Measurements from ENCODE around the gene CFAP119.

Gene CFAP119

DNA sequence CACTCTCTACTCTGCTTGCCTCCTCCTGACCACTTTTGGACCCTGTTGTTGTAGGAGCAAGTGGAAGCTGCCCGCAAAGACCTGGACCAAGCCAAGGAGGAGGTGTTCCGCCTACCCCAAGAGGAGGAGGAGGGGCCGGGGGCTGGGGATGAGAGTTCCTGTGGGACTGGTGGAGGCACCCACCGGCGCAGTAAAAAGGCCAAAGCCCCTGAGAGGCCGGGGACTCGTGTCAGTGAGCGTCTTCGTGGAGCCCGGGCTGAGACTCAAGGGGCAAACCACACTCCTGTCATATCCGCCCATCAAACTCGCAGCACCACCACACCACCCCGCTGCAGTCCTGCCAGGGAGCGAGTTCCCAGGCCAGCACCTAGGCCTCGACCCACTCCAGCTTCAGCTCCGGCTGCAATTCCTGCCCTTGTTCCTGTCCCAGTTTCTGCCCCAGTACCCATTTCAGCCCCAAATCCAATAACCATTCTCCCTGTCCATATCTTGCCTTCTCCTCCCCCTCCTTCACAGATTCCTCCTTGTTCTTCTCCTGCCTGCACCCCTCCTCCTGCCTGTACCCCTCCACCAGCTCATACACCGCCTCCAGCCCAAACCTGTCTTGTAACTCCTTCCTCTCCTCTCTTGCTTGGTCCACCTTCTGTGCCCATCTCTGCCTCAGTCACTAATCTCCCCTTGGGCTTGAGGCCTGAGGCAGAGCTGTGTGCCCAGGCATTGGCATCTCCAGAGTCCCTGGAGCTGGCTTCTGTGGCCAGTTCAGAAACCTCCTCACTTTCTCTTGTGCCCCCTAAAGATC lies 24.7 kb downstream of the CFAP119 start:
- no peak overlapping the region for H3K4me3 ChIP-seq (ENCODE audit: low read length)
- H3K36me3 ChIP-seq (ENCODE audit: insufficient read depth, low read length): peaks cover 80% of the 10 kb centered on the region
- no peaks in the 10 kb centered on the region for H3K4me1 ChIP-seq (ENCODE audit: insufficient read depth, low read length)
- H3K27me3 ChIP-seq (ENCODE audit: insufficient read depth, low read length): no peaks in the 10 kb centered on the region
- H2AFZ ChIP-seq (ENCODE audit: low read depth, low read length): no peak overlapping the region
- no peaks in the 10 kb centered on the region for H3K9me3 ChIP-seq (ENCODE audit: low read length)

DNA sequence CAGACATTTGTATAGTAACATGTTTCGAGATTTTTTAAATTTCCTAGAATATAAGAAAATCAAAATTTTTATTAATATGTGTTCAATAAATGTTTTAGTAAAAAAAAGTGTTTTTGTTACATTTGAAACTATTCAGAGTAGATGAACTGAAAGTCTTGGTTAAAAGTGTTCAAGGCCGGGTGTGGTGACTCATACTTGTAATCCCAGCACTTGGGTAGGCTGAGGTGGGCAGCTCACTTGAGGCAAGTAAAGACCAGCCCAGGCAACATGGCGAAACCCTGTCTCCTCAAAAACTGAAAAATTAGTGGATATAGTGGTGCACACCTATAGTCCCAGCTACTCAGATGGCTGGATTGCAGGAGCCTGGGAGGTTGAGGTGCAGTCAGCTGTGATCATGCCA lies 30.5 kb downstream of the CFAP119 start:
- H3K4me1 ChIP-seq (ENCODE audit: insufficient read depth, low read length): no peaks in the 10 kb centered on the region
- H3K27me3 ChIP-seq (ENCODE audit: insufficient read depth, low read length): no peaks in the 10 kb centered on the region
- peaks cover 83% of the 10 kb centered on the region for H3K36me3 ChIP-seq (ENCODE audit: insufficient read depth, low read length)
- H3K9me3 ChIP-seq (ENCODE audit: low read length): no peaks in the 10 kb centered on the region
- no peak overlapping the region for H2AFZ ChIP-seq (ENCODE audit: low read depth, low read length)
- H3K4me3 ChIP-seq (ENCODE audit: low read length): no peak overlapping the region

DNA sequence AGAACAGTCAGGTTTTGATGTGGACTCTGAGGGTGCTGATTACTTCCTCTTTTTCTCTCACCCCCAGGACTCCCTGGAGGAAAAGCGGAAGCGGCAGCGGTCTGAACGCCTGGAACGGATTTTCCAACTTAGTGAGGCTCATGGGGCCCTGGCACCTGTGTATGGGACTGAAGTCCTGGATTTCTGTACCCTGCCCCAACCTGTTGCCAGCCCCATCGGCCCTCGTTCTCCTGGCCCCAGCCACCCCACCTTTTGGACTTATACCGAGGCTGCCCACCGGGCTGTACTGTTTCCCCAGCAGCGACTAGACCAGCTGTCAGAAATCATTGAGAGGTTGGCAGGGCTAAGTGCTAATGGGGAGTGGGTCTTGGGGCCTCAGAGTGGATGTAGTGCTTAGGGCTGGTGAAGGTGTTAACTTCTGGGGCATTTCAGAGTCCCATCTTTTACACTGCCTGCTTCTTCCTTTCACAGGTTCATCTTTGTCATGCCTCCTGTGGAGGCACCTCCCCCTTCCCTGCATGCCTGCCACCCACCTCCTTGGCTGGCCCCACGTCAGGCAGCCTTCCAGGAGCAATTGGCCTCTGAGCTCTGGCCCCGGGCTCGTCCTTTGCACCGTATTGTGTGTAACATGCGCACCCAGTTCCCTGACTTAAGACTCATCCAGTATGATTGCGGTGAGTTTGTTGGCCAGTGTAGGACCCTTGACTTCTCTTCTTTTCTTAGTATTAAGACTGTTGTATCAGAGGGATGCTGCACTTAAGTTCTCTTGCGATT lies 32.8 kb downstream of the CFAP119 start:
- Histone ChIP-seq H3K4me1 (ENCODE audit: insufficient read depth, low read length) (no peaks in the 10 kb centered on the region), H3K27me3 (ENCODE audit: insufficient read depth, low read length) (no peaks in the 10 kb centered on the region), H3K4me3 (ENCODE audit: low read length) (no peak overlapping the region), H3K36me3 (ENCODE audit: insufficient read depth, low read length) (peaks cover 88% of the 10 kb centered on the region), H2AFZ (ENCODE audit: low read depth, low read length) (no peak overlapping the region), H3K9me3 (ENCODE audit: low read length) (no peaks in the 10 kb centered on the region)

DNA sequence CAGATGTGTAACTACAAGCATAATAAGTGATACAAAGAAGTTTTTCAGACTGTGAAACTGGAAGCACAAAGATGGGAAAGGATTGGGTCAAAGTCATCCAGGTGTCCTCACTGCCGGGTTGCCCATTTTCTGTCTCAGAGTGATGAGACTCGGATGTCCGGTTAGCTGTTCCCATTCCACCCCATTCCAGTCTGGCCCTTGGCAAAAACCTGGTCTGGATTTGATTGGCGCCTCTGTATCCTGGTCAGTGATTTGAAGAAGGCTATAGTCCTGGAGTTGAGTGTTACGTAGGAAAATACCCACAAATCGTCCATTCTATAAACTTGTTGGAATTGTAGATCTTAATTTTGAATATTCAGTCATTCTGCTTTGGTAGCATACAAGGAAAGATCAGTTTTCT lies 33.5 kb downstream of the CFAP119 start:
- no peak overlapping the region for H3K4me3 ChIP-seq (ENCODE audit: low read length)
- no peaks in the 10 kb centered on the region for H3K27me3 ChIP-seq (ENCODE audit: insufficient read depth, low read length)
- no peaks in the 10 kb centered on the region for H3K9me3 ChIP-seq (ENCODE audit: low read length)
- H3K36me3 ChIP-seq (ENCODE audit: insufficient read depth, low read length): peaks cover 89% of the 10 kb centered on the region
- no peak overlapping the region for H2AFZ ChIP-seq (ENCODE audit: low read depth, low read length)
- no peaks in the 10 kb centered on the region for H3K4me1 ChIP-seq (ENCODE audit: insufficient read depth, low read length)

DNA sequence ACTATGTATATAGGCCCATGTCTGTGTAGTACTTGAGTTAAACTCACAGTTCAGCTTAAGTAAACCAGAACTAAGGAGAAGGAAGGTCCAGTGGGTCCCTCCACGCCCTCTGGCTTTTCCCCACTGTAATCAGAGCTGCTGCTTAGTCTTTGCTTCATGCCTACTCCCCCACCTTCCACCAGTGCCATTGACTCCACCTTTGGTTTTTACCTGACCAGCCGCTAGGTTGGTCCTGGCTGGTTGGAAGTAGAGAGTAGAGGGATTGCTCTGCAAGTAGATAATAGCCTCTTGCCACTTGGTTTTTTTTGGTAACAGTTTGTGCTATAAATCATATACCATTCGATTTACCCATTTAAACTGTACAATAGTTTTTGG lies 36.5 kb downstream of the CFAP119 start:
- Histone ChIP-seq H3K4me1 (ENCODE audit: insufficient read depth, low read length) (no peaks in the 10 kb centered on the region), H3K27me3 (ENCODE audit: insufficient read depth, low read length) (no peaks in the 10 kb centered on the region), H2AFZ (ENCODE audit: low read depth, low read length) (no peak overlapping the region), H3K9me3 (ENCODE audit: low read length) (no peaks in the 10 kb centered on the region), H3K36me3 (ENCODE audit: insufficient read depth, low read length) (peaks cover 92% of the 10 kb centered on the region), H3K4me3 (ENCODE audit: low read length) (no peak overlapping the region)

DNA sequence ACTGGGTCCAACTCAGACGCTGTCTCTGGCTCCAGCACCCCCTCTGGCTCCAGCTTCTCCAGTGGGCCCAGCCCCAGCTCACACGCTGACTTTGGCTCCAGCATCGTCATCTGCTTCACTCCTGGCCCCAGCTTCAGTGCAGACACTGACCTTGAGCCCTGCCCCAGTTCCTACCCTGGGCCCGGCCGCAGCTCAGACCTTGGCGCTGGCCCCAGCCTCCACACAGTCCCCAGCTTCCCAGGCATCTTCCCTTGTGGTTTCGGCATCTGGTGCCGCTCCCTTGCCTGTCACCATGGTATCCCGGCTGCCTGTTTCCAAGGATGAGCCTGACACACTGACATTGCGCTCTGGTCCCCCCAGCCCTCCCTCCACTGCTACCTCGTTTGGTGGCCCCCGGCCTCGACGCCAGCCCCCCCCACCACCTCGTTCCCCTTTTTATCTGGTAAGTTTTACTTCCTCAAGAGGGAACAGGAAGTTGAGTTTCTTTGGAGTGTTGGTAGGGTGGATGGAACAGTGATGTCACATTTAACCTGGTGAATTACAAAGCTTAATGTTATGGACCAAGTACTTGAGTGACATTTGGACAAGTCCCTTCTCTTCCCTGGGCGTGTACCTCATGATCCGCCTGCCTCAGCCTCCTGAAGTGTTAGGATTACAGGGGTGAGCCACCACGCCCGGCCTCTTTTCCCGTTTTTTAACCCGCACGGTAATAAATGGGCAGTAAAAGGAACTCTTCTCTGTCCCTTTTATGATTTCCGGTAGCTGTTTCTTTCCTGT lies 37.0 kb downstream of the CFAP119 start:
- Histone ChIP-seq H3K36me3 (ENCODE audit: insufficient read depth, low read length) (peaks cover 94% of the 10 kb centered on the region), H2AFZ (ENCODE audit: low read depth, low read length) (no peak overlapping the region), H3K27me3 (ENCODE audit: insufficient read depth, low read length) (no peaks in the 10 kb centered on the region)

DNA sequence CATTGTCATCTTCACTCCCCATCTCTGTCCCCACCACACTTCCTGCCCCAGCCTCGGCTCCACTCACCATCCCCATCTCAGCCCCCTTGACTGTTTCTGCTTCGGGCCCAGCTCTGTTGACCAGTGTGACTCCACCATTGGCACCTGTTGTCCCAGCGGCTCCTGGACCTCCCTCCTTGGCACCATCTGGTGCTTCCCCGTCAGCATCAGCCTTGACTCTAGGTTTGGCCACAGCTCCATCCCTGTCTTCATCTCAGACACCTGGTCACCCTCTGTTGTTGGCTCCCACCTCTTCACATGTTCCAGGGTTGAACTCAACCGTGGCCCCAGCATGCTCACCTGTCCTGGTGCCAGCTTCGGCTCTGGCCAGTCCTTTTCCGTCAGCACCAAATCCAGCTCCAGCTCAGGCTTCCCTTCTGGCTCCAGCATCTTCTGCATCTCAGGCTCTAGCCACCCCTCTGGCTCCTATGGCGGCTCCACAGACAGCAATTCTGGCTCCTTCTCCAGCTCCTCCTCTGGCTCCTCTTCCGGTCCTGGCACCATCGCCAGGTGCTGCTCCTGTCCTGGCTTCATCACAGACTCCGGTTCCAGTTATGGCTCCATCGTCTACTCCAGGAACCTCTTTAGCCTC lies 38.0 kb downstream of the CFAP119 start:
- no peak overlapping the region for H2AFZ ChIP-seq (ENCODE audit: low read depth, low read length)
- no peak overlapping the region for H3K4me3 ChIP-seq (ENCODE audit: low read length)
- no peaks in the 10 kb centered on the region for H3K27me3 ChIP-seq (ENCODE audit: insufficient read depth, low read length)
- H3K4me1 ChIP-seq (ENCODE audit: insufficient read depth, low read length): no peaks in the 10 kb centered on the region
- no peaks in the 10 kb centered on the region for H3K9me3 ChIP-seq (ENCODE audit: low read length)
- peaks cover 90% of the 10 kb centered on the region for H3K36me3 ChIP-seq (ENCODE audit: insufficient read depth, low read length)

More for the DNA sequence above, 37.0 kb downstream of the CFAP119 start:
- no peaks in the 10 kb centered on the region for H3K9me3 ChIP-seq (ENCODE audit: low read length)
- no peaks in the 10 kb centered on the region for H3K4me1 ChIP-seq (ENCODE audit: insufficient read depth, low read length)
- H3K4me3 ChIP-seq (ENCODE audit: low read length): no peak overlapping the region

DNA sequence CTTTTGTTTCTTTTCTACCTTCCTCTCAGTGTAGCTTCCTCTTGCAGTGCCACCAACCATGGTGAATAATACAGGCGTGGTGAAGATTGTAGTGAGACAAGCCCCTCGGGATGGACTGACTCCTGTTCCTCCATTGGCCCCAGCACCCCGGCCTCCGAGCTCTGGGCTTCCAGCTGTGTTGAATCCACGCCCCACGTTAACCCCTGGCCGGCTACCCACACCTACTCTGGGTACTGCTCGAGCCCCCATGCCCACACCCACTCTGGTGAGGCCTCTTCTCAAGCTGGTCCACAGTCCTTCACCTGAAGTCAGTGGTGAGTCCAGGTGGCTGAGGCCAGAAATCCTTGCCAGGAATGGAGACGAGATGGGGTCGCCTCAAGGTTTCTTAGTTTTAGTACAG lies 38.9 kb downstream of the CFAP119 start:
- no peak overlapping the region for H3K4me3 ChIP-seq (ENCODE audit: low read length)
- H2AFZ ChIP-seq (ENCODE audit: low read depth, low read length): no peak overlapping the region
- H3K4me1 ChIP-seq (ENCODE audit: insufficient read depth, low read length): no peaks in the 10 kb centered on the region
- H3K36me3 ChIP-seq (ENCODE audit: insufficient read depth, low read length): peaks cover 88% of the 10 kb centered on the region
- H3K27me3 ChIP-seq (ENCODE audit: insufficient read depth, low read length): no peaks in the 10 kb centered on the region
- H3K9me3 ChIP-seq (ENCODE audit: low read length): no peaks in the 10 kb centered on the region

DNA sequence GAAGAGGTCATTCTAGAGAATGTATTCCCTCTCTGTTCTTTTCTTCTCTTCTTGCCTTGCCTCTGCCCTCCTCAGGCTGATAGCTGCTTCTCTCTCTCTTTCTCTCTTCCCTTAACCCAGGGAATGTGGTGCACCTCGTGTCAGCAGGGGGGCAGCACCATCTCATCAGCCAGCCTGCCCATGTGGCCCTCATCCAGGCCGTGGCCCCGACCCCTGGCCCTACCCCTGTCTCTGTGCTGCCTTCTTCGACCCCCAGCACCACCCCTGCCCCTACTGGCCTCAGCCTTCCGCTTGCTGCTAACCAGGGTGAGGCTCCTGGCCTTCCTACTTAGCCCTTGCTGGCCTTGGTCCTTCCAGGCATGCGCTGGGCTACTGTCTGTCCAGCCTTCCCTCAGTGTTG lies 39.4 kb downstream of the CFAP119 start:
- Histone ChIP-seq H3K27me3 (ENCODE audit: insufficient read depth, low read length) (no peaks in the 10 kb centered on the region), H3K9me3 (ENCODE audit: low read length) (no peaks in the 10 kb centered on the region), H3K4me1 (ENCODE audit: insufficient read depth, low read length) (no peaks in the 10 kb centered on the region), H3K36me3 (ENCODE audit: insufficient read depth, low read length) (peaks cover 88% of the 10 kb centered on the region), H3K4me3 (ENCODE audit: low read length) (no peak overlapping the region), H2AFZ (ENCODE audit: low read depth, low read length) (no peak overlapping the region)

DNA sequence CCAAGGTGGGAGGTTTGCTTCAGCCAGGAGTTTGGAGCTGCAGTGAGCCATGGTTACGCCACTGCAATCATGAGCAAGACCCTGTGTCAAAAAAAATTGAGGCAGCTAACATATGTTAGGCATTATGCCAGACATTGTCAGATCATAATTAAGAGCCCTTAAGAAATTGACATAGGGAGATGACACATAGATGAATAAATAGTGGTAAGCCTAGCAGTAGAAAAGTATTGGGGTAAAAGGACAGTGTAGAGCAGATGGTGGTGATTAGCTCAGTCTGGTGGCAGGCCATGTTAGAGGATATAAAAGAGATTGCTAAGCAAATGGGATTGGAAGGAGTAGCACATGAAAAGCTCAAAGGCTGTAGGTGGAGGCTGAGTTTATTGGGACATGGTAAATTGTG lies 40.3 kb downstream of the CFAP119 start:
- no peak overlapping the region for H3K4me3 ChIP-seq (ENCODE audit: low read length)

DNA sequence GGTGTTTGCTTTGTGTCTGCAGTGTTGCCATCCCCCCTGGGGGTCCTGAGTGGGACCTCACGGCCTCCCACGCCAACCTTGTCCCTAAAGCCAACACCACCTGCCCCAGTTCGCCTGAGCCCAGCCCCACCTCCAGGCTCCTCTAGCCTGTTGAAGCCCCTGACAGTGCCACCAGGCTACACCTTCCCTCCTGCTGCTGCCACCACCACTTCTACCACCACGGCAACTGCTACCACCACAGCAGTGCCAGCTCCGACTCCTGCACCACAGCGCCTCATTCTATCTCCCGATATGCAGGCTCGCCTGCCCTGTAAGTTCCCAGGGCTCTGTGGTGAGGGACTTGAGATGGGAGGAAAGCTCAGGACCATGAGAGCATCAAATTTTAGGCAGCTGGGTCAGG lies 40.7 kb downstream of the CFAP119 start:
- peaks cover 93% of the 10 kb centered on the region for H3K36me3 ChIP-seq (ENCODE audit: insufficient read depth, low read length)
- H3K4me3 ChIP-seq (ENCODE audit: low read length): no peak overlapping the region
- no peaks in the 10 kb centered on the region for H3K27me3 ChIP-seq (ENCODE audit: insufficient read depth, low read length)
- H2AFZ ChIP-seq (ENCODE audit: low read depth, low read length): no peak overlapping the region
- H3K9me3 ChIP-seq (ENCODE audit: low read length): no peaks in the 10 kb centered on the region
- H3K4me1 ChIP-seq (ENCODE audit: insufficient read depth, low read length): no peaks in the 10 kb centered on the region

More for the DNA sequence above, 40.3 kb downstream of the CFAP119 start:
- H2AFZ ChIP-seq (ENCODE audit: low read depth, low read length): no peak overlapping the region
- H3K9me3 ChIP-seq (ENCODE audit: low read length): no peaks in the 10 kb centered on the region
- H3K4me1 ChIP-seq (ENCODE audit: insufficient read depth, low read length): no peaks in the 10 kb centered on the region
- no peaks in the 10 kb centered on the region for H3K27me3 ChIP-seq (ENCODE audit: insufficient read depth, low read length)
- peaks cover 89% of the 10 kb centered on the region for H3K36me3 ChIP-seq (ENCODE audit: insufficient read depth, low read length)

DNA sequence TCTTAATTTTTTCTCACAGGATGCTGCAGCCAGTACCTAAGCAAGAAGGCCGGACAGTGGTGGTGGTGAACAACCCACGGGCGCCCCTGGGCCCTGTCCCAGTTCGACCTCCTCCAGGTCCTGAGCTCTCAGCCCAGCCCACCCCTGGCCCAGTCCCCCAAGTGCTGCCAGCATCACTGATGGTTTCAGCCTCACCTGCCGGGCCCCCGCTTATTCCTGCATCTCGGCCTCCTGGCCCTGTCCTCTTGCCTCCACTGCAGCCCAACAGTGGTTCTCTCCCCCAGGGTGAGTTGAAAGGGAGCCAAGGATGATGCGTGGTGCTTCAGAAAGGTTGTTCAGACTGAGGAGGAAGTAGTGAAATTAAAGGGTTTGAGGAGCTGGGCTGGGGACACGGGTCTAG lies 41.2 kb downstream of the CFAP119 start:
- Histone ChIP-seq H3K27me3 (ENCODE audit: insufficient read depth, low read length) (no peaks in the 10 kb centered on the region), H2AFZ (ENCODE audit: low read depth, low read length) (no peak overlapping the region), H3K4me1 (ENCODE audit: insufficient read depth, low read length) (no peaks in the 10 kb centered on the region), H3K9me3 (ENCODE audit: low read length) (no peaks in the 10 kb centered on the region), H3K36me3 (ENCODE audit: insufficient read depth, low read length) (peaks cover 93% of the 10 kb centered on the region), H3K4me3 (ENCODE audit: low read length) (no peak overlapping the region)

DNA sequence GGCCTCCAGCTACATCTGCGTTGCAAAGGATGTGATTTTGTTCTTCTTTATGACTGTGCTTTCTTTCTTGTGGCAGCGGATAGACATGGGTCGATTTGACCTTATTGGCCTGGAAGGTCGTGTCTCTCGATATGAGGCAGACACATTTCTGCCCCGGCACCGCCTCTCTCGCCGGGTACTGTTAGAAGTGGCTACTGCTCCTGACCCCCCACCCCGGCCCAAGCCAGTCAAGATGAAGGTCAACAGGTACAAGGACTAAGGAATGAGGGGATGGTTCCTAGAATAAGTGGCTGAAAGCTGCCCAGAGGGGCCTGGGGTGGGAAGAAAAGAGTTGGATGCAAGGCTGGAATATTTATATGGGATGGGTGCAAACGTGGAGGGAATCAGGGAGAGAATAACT lies 41.8 kb downstream of the CFAP119 start:
- peaks cover 91% of the 10 kb centered on the region for H3K36me3 ChIP-seq (ENCODE audit: insufficient read depth, low read length)

More for the DNA sequence above, 41.8 kb downstream of the CFAP119 start:
- Histone ChIP-seq H2AFZ (ENCODE audit: low read depth, low read length) (no peak overlapping the region), H3K9me3 (ENCODE audit: low read length) (no peaks in the 10 kb centered on the region), H3K27me3 (ENCODE audit: insufficient read depth, low read length) (no peaks in the 10 kb centered on the region), H3K4me3 (ENCODE audit: low read length) (no peak overlapping the region), H3K4me1 (ENCODE audit: insufficient read depth, low read length) (no peaks in the 10 kb centered on the region)
